PC-9 (cell line): Measurements from ENCODE around the gene EXOG. TPM values are rescaled to one million over a fixed set of nuclear protein-coding genes. Genes with fewer than 3 reads are reported as not detected.

Experiments used
- BruUV-seq: library from RNA; stranded (reverse); fragments of 400-500 nt; replicated peaks from 2 replicates; lab custom pipeline; 2021; lab: Mats Ljungman, UMichigan
- CTCF ChIA-PET: fragments of 300-600 bp; sonication (Branson Sonifier 250); formaldehyde crosslinking; loops from one replicate; lab custom pipeline; 2022; ENCODE audit warnings: antibody characterized with exemption; lab: Charles Lee
- POLR2A ChIA-PET: fragments of 300-600 bp; sonication (Branson Sonifier 250); formaldehyde crosslinking; loops from one replicate; lab custom pipeline; 2022; ENCODE audit warnings: antibody characterized with exemption; ENCODE audit not compliant: unreplicated experiment; lab: Charles Lee
- DNase-seq, 2 experiments: peaks; one replicate each; pipeline versions ENCODE4 v3.0.0 to v3.0.0-alpha.2; 2015 to 2022; ENCODE audit warnings: mixed read lengths in 1 of 2
- H2AFZ ChIP-seq: fragments of 200-600 bp; sonication (generic); 2 replicates; pipeline ENCODE4 v1.8.1; 2017; ENCODE audit warnings: antibody characterized with exemption
- H3F3A ChIP-seq: fragments of 200-600 bp; sonication (generic); 2 replicates; pipeline ENCODE4 v1.8.1; 2017; ENCODE audit warnings: antibody characterized with exemption, mild to moderate bottlenecking, low read depth; ENCODE audit not compliant: insufficient read depth
- H3K27ac ChIP-seq: fragments of 200-600 bp; sonication (generic); 2 replicates; pipeline ENCODE4 v1.6.1; 2016; ENCODE audit warnings: mixed run types
- H3K27me3 ChIP-seq: fragments of 200-600 bp; sonication (generic); 2 replicates; pipeline ENCODE4 v1.6.1; 2016; ENCODE audit warnings: low read depth, mixed run types; ENCODE audit not compliant: insufficient read depth
- H3K36me3 ChIP-seq: fragments of 200-600 bp; sonication (generic); 2 replicates; pipeline ENCODE4 v1.6.1; 2016; ENCODE audit warnings: low read depth, mixed run types
- H3K4me1 ChIP-seq: fragments of 200-600 bp; sonication (generic); replicated peaks from 2 replicates; pipeline ENCODE4 v1.6.1; 2016; ENCODE audit warnings: mixed run types; ENCODE audit not compliant: insufficient read depth
- H3K4me2 ChIP-seq: fragments of 200-600 bp; sonication (generic); 2 replicates; pipeline ENCODE4 v1.6.1; 2017; ENCODE audit warnings: mixed run types
- H3K4me3 ChIP-seq: fragments of 200-600 bp; sonication (generic); 2 replicates; pipeline ENCODE4 v1.6.1; 2016; ENCODE audit warnings: mixed run types
- H3K79me2 ChIP-seq: fragments of 200-600 bp; sonication (generic); 2 replicates; pipeline ENCODE4 v1.6.1; 2017; ENCODE audit warnings: low read depth, mixed run types
- H3K9me2 ChIP-seq: fragments of 200-600 bp; sonication (generic); 2 replicates; pipeline ENCODE4 v1.8.1; 2017; ENCODE audit warnings: mild to moderate bottlenecking; ENCODE audit not compliant: insufficient read depth
- H3K9me3 ChIP-seq: fragments of 200-600 bp; sonication (generic); 2 replicates; pipeline ENCODE4 v1.8.1; 2016; ENCODE audit warnings: low read depth; ENCODE audit not compliant: insufficient read depth
- H4K20me1 ChIP-seq: fragments of 200-600 bp; sonication (generic); 2 replicates; pipeline ENCODE4 v1.8.1; 2017; ENCODE audit not compliant: insufficient read depth
- EZH2 ChIP-seq: fragments of 200-600 bp; sonication (generic); IDR thresholded peaks from 2 replicates; pipeline ENCODE4 v1.8.0; 2017; ENCODE audit warnings: antibody characterized with exemption, low read depth
- intact Hi-C: fragments of 100-400 bp; cut with micrococcal nuclease; formaldehyde crosslinking; loops from one replicate; pipeline ENCODE4 v1.10.0; 2022; ENCODE audit not compliant: unreplicated experiment
- total RNA-seq: library from RNA; stranded (reverse); gene quantifications from 2 replicates; pipeline ENCODE4 v1.2.3, GENCODE V29; 2021
- TF ChIP-seq, protein P1 (sequence below): fragments of 200-600 bp; sonication (generic); conservative IDR thresholded peaks from 2 replicates; pipeline ENCODE4 v1.6.1; 2017; ENCODE audit warnings: mixed run types, antibody characterized with exemption, mild to moderate bottlenecking, moderate library complexity

The EXOG gene
- total RNA-seq, 1 experiment from 2014 or later, result 7.5 TPM

DNA sequence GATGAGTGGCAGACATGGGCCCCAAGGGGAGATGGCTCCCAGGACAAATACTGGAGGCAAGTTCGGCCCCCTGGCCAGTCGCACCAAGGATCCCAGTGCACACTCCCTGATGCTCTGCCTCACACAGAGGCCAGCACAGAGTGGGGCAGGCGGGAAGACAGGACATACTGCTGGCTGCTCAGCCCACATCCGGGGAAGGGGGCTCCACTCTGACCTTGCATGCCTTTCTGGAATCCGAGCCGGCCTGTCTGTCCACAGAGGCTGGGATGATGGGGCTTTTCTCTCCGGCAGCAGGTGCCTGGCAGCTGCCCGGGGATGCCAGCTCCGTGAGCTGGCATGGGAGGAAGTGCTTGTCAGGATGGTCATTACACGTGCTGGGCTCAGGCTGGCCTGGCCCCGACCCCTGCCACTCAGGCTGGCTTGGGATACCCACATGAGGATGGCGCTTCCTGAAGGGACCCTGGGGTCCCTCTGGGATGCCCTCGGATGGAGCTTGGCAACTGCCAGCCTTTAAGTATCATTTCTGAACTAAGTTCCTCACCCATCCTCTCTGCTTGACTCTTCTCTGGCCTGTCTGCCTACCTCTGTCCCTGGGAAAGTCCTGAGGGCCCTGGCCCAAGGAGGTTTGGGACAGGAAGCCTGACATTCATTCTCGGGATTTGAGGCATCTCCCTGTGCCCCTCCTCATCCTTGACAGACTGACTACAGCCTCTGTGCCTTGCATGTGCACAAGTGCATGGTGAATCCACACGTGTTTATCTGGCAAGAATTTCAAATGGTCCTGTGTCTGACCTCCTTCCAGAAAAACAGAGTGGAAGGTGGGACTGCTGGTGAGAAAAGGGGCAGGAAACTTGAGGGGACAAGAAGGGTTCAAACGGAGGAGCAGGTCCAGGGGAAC is 46.5 kb downstream of the EXOG start:
- TF ChIP-seq EZH2, result no peak
- TF ChIP-seq, protein P1, sequence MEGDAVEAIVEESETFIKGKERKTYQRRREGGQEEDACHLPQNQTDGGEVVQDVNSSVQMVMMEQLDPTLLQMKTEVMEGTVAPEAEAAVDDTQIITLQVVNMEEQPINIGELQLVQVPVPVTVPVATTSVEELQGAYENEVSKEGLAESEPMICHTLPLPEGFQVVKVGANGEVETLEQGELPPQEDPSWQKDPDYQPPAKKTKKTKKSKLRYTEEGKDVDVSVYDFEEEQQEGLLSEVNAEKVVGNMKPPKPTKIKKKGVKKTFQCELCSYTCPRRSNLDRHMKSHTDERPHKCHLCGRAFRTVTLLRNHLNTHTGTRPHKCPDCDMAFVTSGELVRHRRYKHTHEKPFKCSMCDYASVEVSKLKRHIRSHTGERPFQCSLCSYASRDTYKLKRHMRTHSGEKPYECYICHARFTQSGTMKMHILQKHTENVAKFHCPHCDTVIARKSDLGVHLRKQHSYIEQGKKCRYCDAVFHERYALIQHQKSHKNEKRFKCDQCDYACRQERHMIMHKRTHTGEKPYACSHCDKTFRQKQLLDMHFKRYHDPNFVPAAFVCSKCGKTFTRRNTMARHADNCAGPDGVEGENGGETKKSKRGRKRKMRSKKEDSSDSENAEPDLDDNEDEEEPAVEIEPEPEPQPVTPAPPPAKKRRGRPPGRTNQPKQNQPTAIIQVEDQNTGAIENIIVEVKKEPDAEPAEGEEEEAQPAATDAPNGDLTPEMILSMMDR, result no peak
- H2AFZ ChIP-seq, result no peak overlapping the region
- no peaks in the 10 kb centered on the region for H3F3A ChIP-seq
- no peaks in the 10 kb centered on the region for H4K20me1 ChIP-seq
- no TSS peak for BruUV-seq
- DNase-seq, result peak in 1 of 2 experiments; percentile 53
- intact Hi-C loops, result no loop called here
- H3K9me2 ChIP-seq, result no peaks in the 10 kb centered on the region
- no peak overlapping the region for H3K27ac ChIP-seq
- no peaks in the 10 kb centered on the region for H3K36me3 ChIP-seq
- no peaks in the 10 kb centered on the region for H3K4me1 ChIP-seq
- ChIA-PET POLR2A (no interaction called here), CTCF (no interaction called here)
- no peak overlapping the region for H3K4me2 ChIP-seq
- H3K4me3 ChIP-seq, result no peak overlapping the region
- H3K9me3 ChIP-seq, result no peaks in the 10 kb centered on the region
- no peaks in the 10 kb centered on the region for H3K79me2 ChIP-seq
- H3K27me3 ChIP-seq, result peaks cover 8% of the 10 kb centered on the region; the same call in 1 of the 2 replicates

DNA sequence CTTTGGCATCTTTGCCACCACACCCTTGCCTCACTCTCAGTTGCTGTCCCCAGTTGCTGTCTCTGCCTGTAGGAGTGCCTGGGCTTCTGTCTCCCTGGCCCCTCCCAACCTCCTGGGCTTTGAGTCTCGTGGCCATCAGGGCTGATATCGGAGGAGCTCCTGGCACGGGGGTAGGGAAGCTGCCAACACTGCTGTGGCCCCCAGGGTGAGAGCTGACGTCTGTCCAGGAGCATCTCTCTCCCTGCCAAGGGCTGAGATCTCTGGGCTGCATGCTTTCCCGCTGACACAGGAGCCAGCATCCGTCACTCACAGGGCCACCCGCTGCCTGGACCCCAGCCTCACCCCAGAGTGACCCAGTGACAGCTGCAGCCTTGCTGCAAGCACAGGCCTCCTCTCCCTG is 47.4 kb downstream of the EXOG start:
- ChIA-PET POLR2A (no interaction called here), CTCF (no interaction called here)
- H3K79me2 ChIP-seq, result no peaks in the 10 kb centered on the region
- no peaks in the 10 kb centered on the region for H3K9me3 ChIP-seq
- no peak overlapping the region for H3K27ac ChIP-seq
- no TSS peak for BruUV-seq
- H3F3A ChIP-seq, result no peaks in the 10 kb centered on the region
- TF ChIP-seq, protein P1, result no peak
- no peak for TF ChIP-seq EZH2
- H2AFZ ChIP-seq, result no peak overlapping the region
- no peak overlapping the region for H3K4me2 ChIP-seq
- no peak overlapping the region for H3K4me3 ChIP-seq
- H3K4me1 ChIP-seq, result no peaks in the 10 kb centered on the region
- intact Hi-C loops, result no loop called here
- H3K9me2 ChIP-seq, result no peaks in the 10 kb centered on the region
- peaks cover 8% of the 10 kb centered on the region; the same call in 1 of the 2 replicates for H3K27me3 ChIP-seq
- H3K36me3 ChIP-seq, result no peaks in the 10 kb centered on the region
- DNase-seq, result no peak
- H4K20me1 ChIP-seq, result no peaks in the 10 kb centered on the region

DNA sequence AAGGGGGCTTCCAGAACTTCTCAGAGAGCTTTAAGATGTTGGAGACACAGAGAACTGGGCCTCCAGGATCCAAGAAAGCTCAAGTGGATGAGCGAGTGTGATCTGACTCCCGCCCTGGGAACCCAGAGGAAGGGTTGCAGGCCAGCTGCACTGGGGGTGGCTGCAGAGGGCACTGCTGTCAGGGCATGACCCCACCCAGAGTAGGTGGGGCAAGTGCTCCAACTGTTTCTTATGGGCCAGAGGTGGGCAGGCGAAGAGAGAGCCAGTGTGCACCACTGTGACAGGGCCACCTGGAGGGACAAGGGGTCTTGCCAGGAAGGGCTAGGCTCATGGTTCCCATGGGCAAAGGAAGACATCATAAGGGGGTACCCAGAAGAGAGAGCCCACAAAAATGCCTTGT is 48.8 kb downstream of the EXOG start:
- Histone ChIP-seq H3K4me3 (no peak overlapping the region), H3K9me3 (no peaks in the 10 kb centered on the region), H3K4me2 (no peak overlapping the region), H3K36me3 (no peaks in the 10 kb centered on the region), H3F3A (no peaks in the 10 kb centered on the region), H3K79me2 (no peaks in the 10 kb centered on the region), H4K20me1 (no peaks in the 10 kb centered on the region), H3K9me2 (no peaks in the 10 kb centered on the region), H3K27ac (no peak overlapping the region), H3K4me1 (no peaks in the 10 kb centered on the region), H3K27me3 (peaks cover 8% of the 10 kb centered on the region; the same call in 1 of the 2 replicates), H2AFZ (no peak overlapping the region)
- no TSS peak for BruUV-seq
- ChIA-PET POLR2A (interaction anchor here (0.6 kb wide), 1 partner anchor 19 kb away, joined by 4 read pairs; no protein-coding TSS in a partner anchor), CTCF (no interaction called here)
- no peak for DNase-seq
- TF ChIP-seq, protein P1, result no peak
- no peak for TF ChIP-seq EZH2
- intact Hi-C loops, result no loop called here
